Measurements from ENCODE around the gene DNAJC27.
A peak's percentile ranks its signal among the peaks of the same experiment; 100 is the strongest.

Gene DNAJC27

DNA sequence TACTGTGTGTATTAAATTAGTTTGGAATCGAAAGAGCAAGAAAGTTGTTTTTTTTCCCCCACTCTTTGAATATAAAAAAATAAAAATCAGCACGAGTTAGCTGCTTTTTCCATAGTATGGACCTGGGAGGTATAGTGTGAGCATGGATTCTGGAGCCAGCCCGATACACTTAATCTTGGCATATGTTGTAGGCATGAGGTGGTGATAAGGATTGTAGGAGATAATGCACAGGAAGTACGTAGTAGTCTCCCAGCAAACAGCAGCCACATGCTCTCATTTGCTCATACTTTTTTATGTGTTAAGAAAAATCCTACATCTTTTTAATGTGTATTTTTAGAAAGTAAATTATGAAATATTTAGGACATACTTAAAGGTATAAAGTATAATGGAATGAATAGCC lies 2.1 kb upstream of the DNAJC27 start:
- H3K36me3 ChIP-seq = no peaks in the 10 kb centered on the region
- no peaks in the 10 kb centered on the region; a peak in 1 of 22 replicates for H4K20me1 ChIP-seq
- peak overlapping the region in 1 of 11 experiments; percentile 97; a peak in 1 of 22 replicates for H3K4me2 ChIP-seq
- no peak overlapping the region for H3K4me3 ChIP-seq
- H3K9me3 ChIP-seq (replicated peaks in 1 of 11) = no peaks in the 10 kb centered on the region
- peak overlapping the region in 3 of 11 experiments; percentile 31 to 99 (median 97); a peak in 4 of 22 replicates for H3K9ac ChIP-seq
- no peak overlapping the region for H3K27ac ChIP-seq
- peaks cover 7 to 27% (median 18%) of the 10 kb centered on the region in 10 experiments; a peak in 19 of 20 replicates for H3K4me1 ChIP-seq
- no peak for TF ChIP-seq Cebpa-rat (IDR thresholded peaks at IDR 0.05)
- H3K27me3 ChIP-seq = no peaks in the 10 kb centered on the region

DNA sequence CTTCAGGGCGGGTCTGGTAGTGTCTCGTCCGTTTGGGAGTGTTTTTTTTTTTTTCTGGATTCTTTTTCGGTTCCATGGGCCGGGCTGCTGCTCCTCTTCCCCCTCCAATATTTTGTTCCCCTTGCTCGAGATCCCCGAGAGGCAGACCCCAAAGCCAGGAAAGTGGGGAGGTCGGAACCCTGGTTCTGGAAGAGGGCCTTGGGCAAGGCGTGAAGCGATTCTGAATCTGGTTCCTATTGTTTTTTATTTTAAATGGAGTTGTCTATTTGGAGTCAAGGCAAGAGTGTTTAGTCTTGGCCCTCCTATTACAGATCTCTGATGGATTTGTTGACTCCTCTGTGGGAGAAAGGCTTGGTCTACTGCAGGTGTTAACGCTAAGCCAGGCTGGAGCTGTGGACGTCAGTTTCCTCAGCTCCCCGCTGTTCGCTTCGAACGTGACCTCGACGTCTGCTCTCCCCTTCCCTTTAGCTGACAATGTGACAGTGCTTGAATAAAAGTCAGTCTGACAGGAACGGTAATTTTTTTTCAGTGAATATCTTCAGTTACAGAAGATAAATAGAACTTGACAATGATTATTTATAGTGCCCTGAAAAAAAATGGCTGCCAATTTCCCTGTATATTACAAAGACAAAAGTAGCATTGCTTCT lies 683 bp upstream of the DNAJC27 start:
- Histone ChIP-seq H3K27ac (peak overlapping the region; percentile 87 to 100 (median 95)), H3K9me3 (replicated peaks in 1 of 11) (no peaks in the 10 kb centered on the region), H3K9ac (peak overlapping the region; percentile 90 to 99 (median 94)), H3K27me3 (no peaks in the 10 kb centered on the region), H3K4me2 (peak overlapping the region; percentile 75 to 97 (median 88)), H4K20me1 (no peaks in the 10 kb centered on the region; a peak in 1 of 22 replicates), H3K36me3 (peaks cover under 1 to 5% (median 1%) of the 10 kb centered on the region in 11 experiments; a peak in 12 of 22 replicates), H3K4me3 (peak overlapping the region; percentile 67 to 91 (median 80)), H3K4me1 (peaks cover 7 to 23% (median 17%) of the 10 kb centered on the region in 10 experiments; a peak in 19 of 20 replicates)
- TF ChIP-seq Cebpa-rat (IDR thresholded peaks at IDR 0.05) = no peak

DNA sequence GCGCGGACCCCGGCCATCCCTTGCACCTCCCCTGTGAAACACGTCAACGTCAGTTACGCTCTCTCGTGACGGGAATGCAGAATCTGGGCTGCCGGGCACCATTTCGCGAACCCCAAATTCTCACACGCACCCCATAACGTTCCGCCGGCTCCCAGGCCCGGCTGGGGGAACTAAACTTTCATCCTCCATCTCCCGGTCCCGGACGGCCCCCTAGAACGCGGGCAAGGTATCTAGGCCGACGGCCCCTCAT lies 544 bp downstream of the DNAJC27 start:
- peaks cover 7 to 23% (median 17%) of the 10 kb centered on the region in 10 experiments; a peak in 19 of 20 replicates for H3K4me1 ChIP-seq
- H3K27me3 ChIP-seq = no peaks in the 10 kb centered on the region
- H4K20me1 ChIP-seq = no peaks in the 10 kb centered on the region; a peak in 1 of 22 replicates
- H3K9ac ChIP-seq = peak overlapping the region; percentile 90 to 99 (median 94)
- peak overlapping the region; percentile 87 to 100 (median 95) for H3K27ac ChIP-seq
- peak overlapping the region; percentile 79 to 97 (median 87) for H3K4me2 ChIP-seq
- no peaks in the 10 kb centered on the region for H3K9me3 ChIP-seq (replicated peaks in 1 of 11)
- H3K36me3 ChIP-seq = peaks cover 12 to 17% (median 13%) of the 10 kb centered on the region in 11 experiments
- H3K4me3 ChIP-seq = peak overlapping the region; percentile 67 to 91 (median 80)
- no peak for TF ChIP-seq Cebpa-rat (IDR thresholded peaks at IDR 0.05)

DNA sequence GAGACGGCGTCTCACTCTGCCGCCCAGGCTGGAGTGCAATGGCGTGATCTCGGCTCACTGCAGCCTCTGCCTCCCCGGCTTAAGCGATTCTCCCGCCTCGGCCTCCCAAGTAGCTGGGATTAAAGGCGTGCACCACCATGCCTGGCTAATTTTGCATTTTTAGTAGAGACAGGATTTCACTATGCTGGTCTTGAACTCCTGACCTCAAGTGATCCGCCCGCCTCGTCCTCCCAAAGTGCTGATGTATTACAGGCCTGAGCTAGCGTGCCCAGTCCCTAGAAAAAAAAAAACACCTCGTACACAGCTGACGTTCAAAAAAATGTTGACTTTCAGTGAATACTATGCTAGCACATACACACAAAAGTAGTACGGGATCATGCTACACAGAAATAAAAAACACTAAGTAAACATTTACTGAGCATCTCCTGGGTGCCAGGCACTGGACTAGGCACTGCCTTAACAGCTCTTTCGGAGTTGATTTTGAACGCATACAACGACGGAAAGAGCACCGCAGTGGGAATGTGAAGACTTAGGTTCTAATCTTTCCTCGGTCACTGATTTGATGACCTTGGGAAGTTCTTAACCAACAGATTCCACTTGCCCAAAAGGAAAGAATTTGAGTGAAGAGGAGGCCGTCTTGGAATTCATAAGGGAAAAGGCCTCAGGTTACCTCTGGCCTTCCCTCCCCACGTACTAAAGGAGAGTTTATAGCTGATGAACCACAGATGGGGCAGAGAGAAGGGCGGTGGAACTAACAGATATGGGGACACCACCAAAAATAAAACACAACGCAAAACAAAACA lies 1.1 kb downstream of the DNAJC27 start:
- peak overlapping the region; percentile 87 to 100 (median 95) for H3K27ac ChIP-seq
- peak overlapping the region; percentile 67 to 91 (median 80) for H3K4me3 ChIP-seq
- H3K27me3 ChIP-seq = no peaks in the 10 kb centered on the region
- TF ChIP-seq Cebpa-rat (IDR thresholded peaks at IDR 0.05) = no peak
- peak overlapping the region; percentile 90 to 99 (median 94) for H3K9ac ChIP-seq
- H3K4me1 ChIP-seq = peaks cover 7 to 23% (median 17%) of the 10 kb centered on the region in 10 experiments; a peak in 19 of 20 replicates
- no peaks in the 10 kb centered on the region; a peak in 1 of 22 replicates for H4K20me1 ChIP-seq
- no peaks in the 10 kb centered on the region for H3K9me3 ChIP-seq (replicated peaks in 1 of 11)
- peak overlapping the region; percentile 79 to 97 (median 87) for H3K4me2 ChIP-seq
- H3K36me3 ChIP-seq = peaks cover 17 to 23% (median 18%) of the 10 kb centered on the region in 11 experiments

DNA sequence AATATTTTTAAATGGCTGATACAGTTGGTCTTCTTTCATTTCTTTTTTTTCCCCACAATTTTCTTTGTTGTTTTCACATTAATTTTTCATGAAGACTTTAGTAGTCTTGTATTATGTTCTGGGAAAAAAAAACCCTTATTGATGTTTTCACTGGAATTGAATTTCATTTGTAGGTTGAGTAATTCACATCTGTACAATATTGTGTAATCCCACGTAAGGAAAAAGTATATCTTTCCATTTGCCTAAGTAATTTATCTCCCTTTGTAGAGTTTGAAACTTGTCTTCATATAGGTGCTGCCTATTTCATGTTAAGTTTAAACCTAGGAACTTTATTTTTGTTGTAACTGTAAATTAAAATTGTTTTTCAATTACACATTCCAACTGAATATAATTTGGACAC lies 2.0 kb downstream of the DNAJC27 start:
- Histone ChIP-seq H3K9me3 (replicated peaks in 1 of 11) (no peaks in the 10 kb centered on the region), H3K4me2 (no peak overlapping the region; a peak in 1 of 22 replicates), H4K20me1 (no peaks in the 10 kb centered on the region), H3K36me3 (peaks cover 20 to 31% (median 27%) of the 10 kb centered on the region in 11 experiments), H3K27me3 (no peaks in the 10 kb centered on the region), H3K4me3 (no peak overlapping the region), H3K27ac (no peak overlapping the region), H3K4me1 (peaks cover 7 to 23% (median 17%) of the 10 kb centered on the region in 10 experiments; a peak in 19 of 20 replicates), H3K9ac (no peak overlapping the region)
- TF ChIP-seq Cebpa-rat (IDR thresholded peaks at IDR 0.05) = no peak

DNA sequence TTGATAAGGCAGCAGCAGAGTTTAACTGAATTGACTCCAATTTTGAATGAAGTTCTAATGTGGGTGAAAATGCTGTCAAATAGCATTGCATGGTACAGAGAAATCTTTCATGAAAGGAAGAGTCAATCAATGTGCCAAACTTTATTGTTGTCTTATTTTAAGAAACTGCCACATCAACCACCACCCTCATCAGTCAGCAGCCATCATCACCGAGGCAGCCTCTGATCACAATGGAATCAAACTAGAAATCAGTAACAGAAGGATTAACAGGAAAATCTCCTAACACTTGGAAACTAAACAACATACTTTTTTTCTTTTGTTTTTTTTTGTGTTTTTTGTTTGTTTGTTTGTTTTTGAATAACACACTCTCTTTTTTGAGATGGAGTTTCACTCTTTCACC lies 9.9 kb downstream of the DNAJC27 start:
- Histone ChIP-seq H3K27ac (no peak overlapping the region), H3K4me1 (peaks cover 0 to 9% (median 5%) of the 10 kb centered on the region in 10 experiments; a peak in 8 of 20 replicates), H3K9me3 (replicated peaks in 1 of 11) (no peaks in the 10 kb centered on the region), H3K36me3 (peaks cover 65 to 100% (median 92%) of the 10 kb centered on the region in 11 experiments), H4K20me1 (no peaks in the 10 kb centered on the region), H3K9ac (no peak overlapping the region), H3K4me2 (no peak overlapping the region), H3K27me3 (no peaks in the 10 kb centered on the region), H3K4me3 (no peak overlapping the region)
- TF ChIP-seq Cebpa-rat (IDR thresholded peaks at IDR 0.05) = no peak

DNA sequence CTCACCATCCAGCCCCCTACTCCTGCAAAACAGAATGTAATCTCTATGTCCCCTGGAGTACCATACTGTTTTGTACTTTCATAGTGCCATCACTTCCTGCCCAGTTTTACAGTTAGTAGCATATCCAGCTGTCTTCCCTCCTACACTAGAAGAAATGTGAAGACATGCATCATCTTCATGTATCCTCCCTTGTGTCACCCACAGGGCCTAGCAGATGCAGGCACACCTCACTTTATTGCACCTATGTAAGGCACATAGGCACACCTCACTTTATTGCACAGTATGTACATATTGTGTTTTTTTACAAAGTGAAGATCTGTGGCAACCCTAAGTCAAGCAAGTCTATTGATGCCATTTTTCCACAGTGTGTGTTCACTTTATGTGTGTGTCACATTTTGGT lies 12.0 kb downstream of the DNAJC27 start:
- no peaks in the 10 kb centered on the region for H4K20me1 ChIP-seq
- no peak for TF ChIP-seq Cebpa-rat (IDR thresholded peaks at IDR 0.05)
- no peaks in the 10 kb centered on the region for H3K27me3 ChIP-seq
- H3K4me3 ChIP-seq = no peak overlapping the region
- H3K9ac ChIP-seq = no peak overlapping the region
- H3K4me2 ChIP-seq = no peak overlapping the region
- H3K9me3 ChIP-seq (replicated peaks in 1 of 11) = peaks cover 13 to 19% (median 16%) of the 10 kb centered on the region in 11 experiments
- H3K4me1 ChIP-seq = peaks cover 0 to 9% (median 5%) of the 10 kb centered on the region in 10 experiments; a peak in 8 of 20 replicates
- no peak overlapping the region for H3K27ac ChIP-seq
- H3K36me3 ChIP-seq = peaks cover 66 to 100% (median 92%) of the 10 kb centered on the region in 11 experiments

DNA sequence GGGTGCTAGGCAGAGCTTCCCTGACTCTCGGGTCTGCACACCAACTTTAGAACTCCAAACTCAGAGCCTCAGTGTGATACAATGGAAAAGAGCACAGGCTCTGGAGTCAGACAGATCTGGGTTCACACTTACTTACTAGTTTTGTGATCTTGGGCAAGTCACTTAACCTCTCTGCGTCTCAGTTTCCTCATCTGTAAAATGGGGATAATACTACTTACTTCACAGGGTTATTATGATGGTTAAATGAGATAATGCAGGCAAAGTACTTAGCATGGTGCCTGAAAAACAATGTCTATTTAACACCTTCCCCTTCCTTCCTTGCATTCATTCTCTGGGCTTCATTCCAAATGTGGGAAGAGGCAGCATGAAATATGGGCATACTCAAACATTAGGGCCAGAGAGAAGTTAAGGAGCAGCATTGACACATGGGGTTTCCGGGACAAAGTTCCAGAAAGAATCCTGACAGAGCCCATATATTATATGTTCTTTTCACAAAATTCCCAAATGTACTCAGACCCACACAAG lies 13.3 kb downstream of the DNAJC27 start:
- Histone ChIP-seq H4K20me1 (no peaks in the 10 kb centered on the region), H3K27me3 (no peaks in the 10 kb centered on the region), H3K9ac (no peak overlapping the region), H3K9me3 (replicated peaks in 1 of 11) (peaks cover 17 to 24% (median 20%) of the 10 kb centered on the region in 11 experiments), H3K27ac (no peak overlapping the region), H3K4me2 (no peak overlapping the region), H3K36me3 (peaks cover 72 to 100% (median 93%) of the 10 kb centered on the region in 11 experiments), H3K4me3 (no peak overlapping the region), H3K4me1 (peaks cover 0 to 9% (median 5%) of the 10 kb centered on the region in 10 experiments; a peak in 8 of 20 replicates)
- no peak for TF ChIP-seq Cebpa-rat (IDR thresholded peaks at IDR 0.05)

DNA sequence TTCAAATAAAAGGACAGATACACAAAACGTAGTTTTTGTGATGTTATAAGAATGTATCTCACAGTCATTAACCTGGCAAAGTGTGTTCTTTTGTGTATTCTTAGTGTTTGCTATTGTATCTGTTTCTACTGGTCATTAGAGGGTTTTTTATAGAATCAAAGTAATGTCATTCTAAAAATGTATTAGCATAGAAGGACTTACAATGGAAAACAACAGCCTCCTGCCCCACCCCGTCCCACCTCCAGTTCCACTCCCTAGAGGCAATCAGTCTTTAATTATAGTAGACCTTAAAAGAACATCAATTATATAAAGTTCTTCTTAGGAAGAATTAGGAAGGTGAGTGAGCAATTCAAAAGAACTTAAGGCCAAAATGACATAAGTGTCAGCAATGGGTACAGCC lies 13.8 kb downstream of the DNAJC27 start:
- Histone ChIP-seq H3K27me3 (no peaks in the 10 kb centered on the region), H3K4me1 (peaks cover 0 to 9% (median 5%) of the 10 kb centered on the region in 10 experiments; a peak in 8 of 20 replicates), H3K36me3 (peaks cover 70 to 100% (median 93%) of the 10 kb centered on the region in 11 experiments), H3K4me2 (no peak overlapping the region), H3K9me3 (replicated peaks in 1 of 11) (peaks cover 17 to 24% (median 20%) of the 10 kb centered on the region in 11 experiments), H3K9ac (no peak overlapping the region), H3K4me3 (no peak overlapping the region), H3K27ac (no peak overlapping the region), H4K20me1 (no peaks in the 10 kb centered on the region)
- no peak for TF ChIP-seq Cebpa-rat (IDR thresholded peaks at IDR 0.05)

Measured in BLaER1 treated with 17β-estradiol and CSF1 and Interleukin-3, amounts not matched to agents 10 nM and 100 nM (cell line).